Gastroesophageal sphincter (tissue), 4 donors: ENCODE results near the gene E2F1. TPM values are rescaled to one million over a fixed set of nuclear protein-coding genes. Genes with fewer than 3 reads are reported as not detected.

Experiments
- ATAC-seq: fragments of 150-250 bp; one replicate; pipeline ENCODE4 v1.9.1; 2016; ENCODE audit warnings: mild to moderate bottlenecking, moderate library complexity
- H3K27ac ChIP-seq, 4 donors: fragments of 200-600 bp; sonication (generic) in 3 of 4; 1 replicate in 3 of 4; 2 replicates in 1 of 4; pipeline ENCODE4 v1.5.1; 2016 to 2019
- H3K27me3 ChIP-seq: fragments of 200-600 bp; sonication (generic); one replicate; pipeline ENCODE4 v1.5.1; 2019
- H3K36me3 ChIP-seq, 2 donors: fragments of 200-600 bp; sonication (generic); one replicate each; pipeline ENCODE4 v1.5.1; 2019; ENCODE audit warnings: control low read depth in 1 of 2
- H3K4me1 ChIP-seq, 3 donors: fragments of 200-600 bp; sonication (generic); 1 replicate in 2 of 3; 2 replicates in 1 of 3; pipeline ENCODE4 v1.5.1; 2016 to 2019; ENCODE audit warnings: control low read depth in 2 of 3
- H3K4me3 ChIP-seq, 2 donors: fragments of 200-600 bp; sonication (generic); one replicate each; pipeline ENCODE4 v1.5.1; 2019; ENCODE audit warnings: mild to moderate bottlenecking in 1 of 2, moderate library complexity in 1 of 2
- H3K9me3 ChIP-seq, 3 donors: fragments of 200-600 bp; sonication (generic); one replicate each; pipeline ENCODE4 v1.5.1; 2017 to 2019; ENCODE audit warnings: control low read depth in 2 of 3
- CTCF ChIP-seq, 4 experiments: fragments of 200-600 bp in 2 of 4; fragments of 450-650 bp in 2 of 4; sonication (generic) in 1 of 4; IDR thresholded peaks; one replicate each; pipeline ENCODE4 v1.5.1; 2017 to 2019; ENCODE audit warnings: antibody characterized with exemption in 4 of 4, mild to moderate bottlenecking in 2 of 4, moderate library complexity in 2 of 4
- EP300 ChIP-seq: sonication (generic); formaldehyde crosslinking; IDR thresholded peaks from one replicate; pipeline ENCODE4 v1.6.1; 2017; ENCODE audit warnings: antibody characterized with exemption, mild to moderate bottlenecking
- POLR2A ChIP-seq, 2 donors: fragments of 450-650 bp; IDR thresholded peaks; one replicate each; pipeline ENCODE4 v1.6.1; 2017; ENCODE audit warnings: antibody characterized with exemption in 2 of 2, mild to moderate bottlenecking in 2 of 2, moderate library complexity in 1 of 2
- POLR2AphosphoS5 ChIP-seq: sonication (generic); formaldehyde crosslinking; IDR thresholded peaks from one replicate; pipeline ENCODE4 v1.6.1; 2017; ENCODE audit warnings: antibody characterized with exemption
- WGBS, 2 donors: methylation state at CpG; one replicate each; pipeline ENCODE4 v1.1.5; 2018; ENCODE audit warnings: low coverage in 1 of 2; 5-methylcytosine and 5-hydroxymethylcytosine counted together
- total RNA-seq, 4 donors: library from RNA; depleted of rRNA; stranded (reverse); fragments of >200 nt; gene quantifications; one replicate each; pipeline ENCODE4 v1.1.0, GENCODE V29; 2016

E2F1 gene
- total RNA-seq, 4 donors from 2014 or later = 0.57 to 4.4 (median 1.5) TPM

- WGBS, 2 donors = 31 to 70% methylated on average over 2 to 5 of the region's 9 CpGs
- peaks cover 0 to 28% of the 10 kb centered on the region in 2 donors for H3K36me3 ChIP-seq
- peaks cover 0 to 64% (median 17%) of the 10 kb centered on the region in 3 donors for H3K4me1 ChIP-seq
- H3K4me3 ChIP-seq = peak overlapping the region; percentile 43 to 62
- TF ChIP-seq EP300 = no peak
- TF ChIP-seq CTCF (IDR thresholded peaks at IDR 0.05) = no peak
- no peak for TF ChIP-seq POLR2A (IDR thresholded peaks at IDR 0.05)
- no peak for TF ChIP-seq POLR2AphosphoS5
- peak overlapping the region; percentile 41 to 93 (median 90) for H3K27ac ChIP-seq
- H3K27me3 ChIP-seq = no peaks in the 10 kb centered on the region
- no peaks in the 10 kb centered on the region for H3K9me3 ChIP-seq
- ATAC-seq = no peak
Observed at GRCh38 chr20:33664085-33664761, 22.0 kb downstream of the E2F1 start.

- H3K27me3 ChIP-seq = no peaks in the 10 kb centered on the region
- peaks cover 0 to 28% of the 10 kb centered on the region in 2 donors for H3K36me3 ChIP-seq
- TF ChIP-seq POLR2AphosphoS5 (no peak), CTCF (IDR thresholded peaks at IDR 0.05) (peak in 2 of 4 experiments; percentile 21 to 27), POLR2A (IDR thresholded peaks at IDR 0.05) (peak; percentile 69 to 80), EP300 (no peak)
- H3K9me3 ChIP-seq = no peaks in the 10 kb centered on the region
- 0% methylated on average over 1 of the region's 84 CpGs; no CpG with 5 or more reads in 1 of the 2 donors for WGBS, 2 donors
- H3K27ac ChIP-seq = peak overlapping the region; percentile 41 to 93 (median 90)
- peak overlapping the region; percentile 43 to 62 for H3K4me3 ChIP-seq
- H3K4me1 ChIP-seq = peaks cover 0 to 57% (median 17%) of the 10 kb centered on the region in 3 donors
- peak; percentile 58 for ATAC-seq
Observed at GRCh38 chr20:33663161-33664084, 22.8 kb downstream of the E2F1 start.

GRCh38 chr20:33662172-33662571, 24.0 kb downstream of the E2F1 start, which contains the start of gene C20orf144:
Gene C20orf144, plus strand, starts transcription at chr20:33662327. Its CDS starts 19 bp downstream, at chr20:33662346.
- Histone ChIP-seq H3K4me1 (peaks cover 0 to 44% (median 13%) of the 10 kb centered on the region in 3 donors), H3K9me3 (no peaks in the 10 kb centered on the region), H3K27me3 (no peaks in the 10 kb centered on the region), H3K27ac (peak within 1 kb of the TSS; percentile 9 to 93 (median 90)), H3K36me3 (peaks cover 0 to 38% of the 10 kb centered on the region in 2 donors), H3K4me3 (peak within 1 kb of the TSS; percentile 43 to 62)
- 86 to 100% methylated on average over 1 to 8 of the region's 10 CpGs for WGBS, 2 donors
- TF ChIP-seq POLR2A (IDR thresholded peaks at IDR 0.05) = no peak
- TF ChIP-seq POLR2AphosphoS5 = no peak
- TF ChIP-seq CTCF (IDR thresholded peaks at IDR 0.05) = no peak
- TF ChIP-seq EP300 = no peak
- ATAC-seq = no peak

GRCh38 chr20:33660685-33661058, 25.5 kb downstream of the E2F1 start:
- TF ChIP-seq CTCF (IDR thresholded peaks at IDR 0.05) (no peak), POLR2AphosphoS5 (no peak), POLR2A (IDR thresholded peaks at IDR 0.05) (no peak), EP300 (no peak)
- Histone ChIP-seq H3K36me3 (peaks cover 0 to 49% of the 10 kb centered on the region in 2 donors), H3K27ac (no peak overlapping the region), H3K9me3 (no peaks in the 10 kb centered on the region), H3K4me3 (no peak overlapping the region), H3K27me3 (no peaks in the 10 kb centered on the region), H3K4me1 (peaks cover 0 to 29% (median 5%) of the 10 kb centered on the region in 3 donors)
- WGBS, 2 donors = 86 to 89% methylated on average over 3 to 4 of the region's 7 CpGs
- no peak for ATAC-seq
